Type B pancreatic cell (in vitro differentiated cells): ENCODE results near the gene XRCC4. TPM values are rescaled to one million over a fixed set of nuclear protein-coding genes. Genes with fewer than 3 reads are reported as not detected.

ENCODE experiments used
- DNase-seq: peaks from one replicate; pipeline ENCODE4 v3.0.0; 2021; ENCODE audit warnings: mixed read lengths; ENCODE audit not compliant: unreplicated experiment; ENCODE audit errors: extremely low spot score
- H3K27ac Mint-ChIP-seq: 2 replicates; pipeline ENCODE4 v1.8.0; 2021; ENCODE audit warnings: mild to moderate bottlenecking, mixed read lengths
- H3K27me3 Mint-ChIP-seq: 2 replicates; pipeline ENCODE4 v1.8.0; 2021; ENCODE audit warnings: mixed read lengths
- H3K36me3 Mint-ChIP-seq: 2 replicates; pipeline ENCODE4 v1.8.0; 2021; ENCODE audit warnings: mixed read lengths
- H3K4me1 Mint-ChIP-seq: one replicate; pipeline ENCODE4 v1.8.0; 2021; ENCODE audit warnings: mixed read lengths; ENCODE audit not compliant: unreplicated experiment
- H3K4me3 Mint-ChIP-seq: 2 replicates; pipeline ENCODE4 v1.8.0; 2021; ENCODE audit warnings: mild to moderate bottlenecking, mixed read lengths
- H3K9me3 Mint-ChIP-seq: 2 replicates; pipeline ENCODE4 v1.8.0; 2021; ENCODE audit warnings: mixed read lengths
- total RNA-seq: library from RNA; stranded (reverse); gene quantifications from 2 replicates; pipeline ENCODE4 v1.2.1, GENCODE V29; 2021; ENCODE audit warnings: low replicate concordance
- TF ChIP-seq, protein P1 (sequence below): fragments of 200-600 bp; sonication (generic); conservative IDR thresholded peaks from 2 replicates; pipeline ENCODE4 v1.5.0; 2021; ENCODE audit warnings: antibody characterized with exemption, mild to moderate bottlenecking

XRCC4 gene
- total RNA-seq, 1 donor from 2014 or later, result 7.4 TPM

DNA sequence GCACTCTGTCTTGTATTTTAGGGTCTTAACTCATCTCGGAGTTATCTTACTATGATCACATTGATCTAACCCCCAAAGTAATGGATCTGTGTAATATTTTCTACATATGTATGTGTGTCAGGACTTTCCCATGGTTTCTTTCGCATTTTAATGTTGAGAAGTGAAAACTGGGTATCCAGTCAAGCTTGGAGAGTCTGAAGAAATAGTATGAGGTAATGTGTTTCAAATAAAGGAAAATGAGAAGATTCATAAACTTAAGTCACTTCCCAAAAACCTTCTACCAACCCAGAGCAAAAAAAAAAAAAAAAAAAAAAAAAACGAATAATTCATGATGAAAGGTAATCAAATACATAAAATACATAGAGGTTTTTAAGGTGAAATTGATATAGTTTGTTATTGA lies 206.4 kb downstream of the XRCC4 start:
- Mint-ChIP-seq H3K36me3 (no peaks in the 10 kb centered on the region), H3K27me3 (no peaks in the 10 kb centered on the region), H3K4me1 (peaks cover 13% of the 10 kb centered on the region), H3K27ac (no peak overlapping the region), H3K9me3 (no peaks in the 10 kb centered on the region), H3K4me3 (no peak overlapping the region)
- TF ChIP-seq, protein P1, sequence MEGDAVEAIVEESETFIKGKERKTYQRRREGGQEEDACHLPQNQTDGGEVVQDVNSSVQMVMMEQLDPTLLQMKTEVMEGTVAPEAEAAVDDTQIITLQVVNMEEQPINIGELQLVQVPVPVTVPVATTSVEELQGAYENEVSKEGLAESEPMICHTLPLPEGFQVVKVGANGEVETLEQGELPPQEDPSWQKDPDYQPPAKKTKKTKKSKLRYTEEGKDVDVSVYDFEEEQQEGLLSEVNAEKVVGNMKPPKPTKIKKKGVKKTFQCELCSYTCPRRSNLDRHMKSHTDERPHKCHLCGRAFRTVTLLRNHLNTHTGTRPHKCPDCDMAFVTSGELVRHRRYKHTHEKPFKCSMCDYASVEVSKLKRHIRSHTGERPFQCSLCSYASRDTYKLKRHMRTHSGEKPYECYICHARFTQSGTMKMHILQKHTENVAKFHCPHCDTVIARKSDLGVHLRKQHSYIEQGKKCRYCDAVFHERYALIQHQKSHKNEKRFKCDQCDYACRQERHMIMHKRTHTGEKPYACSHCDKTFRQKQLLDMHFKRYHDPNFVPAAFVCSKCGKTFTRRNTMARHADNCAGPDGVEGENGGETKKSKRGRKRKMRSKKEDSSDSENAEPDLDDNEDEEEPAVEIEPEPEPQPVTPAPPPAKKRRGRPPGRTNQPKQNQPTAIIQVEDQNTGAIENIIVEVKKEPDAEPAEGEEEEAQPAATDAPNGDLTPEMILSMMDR, result no peak
- no peak for DNase-seq

DNA sequence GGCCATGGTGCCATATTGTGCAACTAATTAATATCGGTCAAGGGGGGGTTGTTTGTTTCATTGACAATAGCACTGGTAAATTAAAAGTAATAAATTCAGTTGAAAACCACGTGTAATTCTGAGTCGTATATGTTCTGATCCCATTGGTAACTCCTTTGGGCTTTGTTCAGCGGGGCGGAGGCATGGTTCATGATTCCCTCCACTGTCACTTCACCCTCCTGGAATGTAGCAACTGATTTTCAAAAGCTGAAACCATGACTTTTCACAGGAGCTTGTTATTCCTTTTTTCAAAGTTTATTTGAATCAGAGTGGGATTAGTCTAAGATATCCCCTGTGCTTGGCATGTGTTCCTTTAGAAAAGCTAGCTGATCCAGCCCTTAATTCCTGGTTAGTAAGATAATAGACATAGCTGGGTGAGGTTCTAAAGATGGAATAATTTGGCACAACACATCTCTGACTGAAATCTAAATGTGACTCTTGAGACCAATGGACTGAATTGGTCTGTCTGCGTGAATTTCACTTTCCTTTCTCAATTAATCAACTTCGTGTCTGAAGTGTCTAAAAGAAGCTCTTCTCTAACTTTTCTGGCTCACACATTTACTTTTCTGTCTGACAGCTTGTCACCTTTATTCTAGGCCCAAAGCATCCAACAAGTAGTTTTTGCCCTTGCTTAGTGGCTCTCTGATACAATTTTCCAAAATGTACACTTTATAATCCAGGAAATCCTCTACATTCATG lies 208.5 kb downstream of the XRCC4 start:
- DNase-seq, result no peak
- no peaks in the 10 kb centered on the region for H3K9me3 Mint-ChIP-seq
- H3K27me3 Mint-ChIP-seq, result no peaks in the 10 kb centered on the region
- no peak overlapping the region for H3K27ac Mint-ChIP-seq
- TF ChIP-seq, protein P1, result no peak
- no peaks in the 10 kb centered on the region for H3K36me3 Mint-ChIP-seq
- H3K4me1 Mint-ChIP-seq, result peaks cover 11% of the 10 kb centered on the region
- H3K4me3 Mint-ChIP-seq, result no peak overlapping the region

DNA sequence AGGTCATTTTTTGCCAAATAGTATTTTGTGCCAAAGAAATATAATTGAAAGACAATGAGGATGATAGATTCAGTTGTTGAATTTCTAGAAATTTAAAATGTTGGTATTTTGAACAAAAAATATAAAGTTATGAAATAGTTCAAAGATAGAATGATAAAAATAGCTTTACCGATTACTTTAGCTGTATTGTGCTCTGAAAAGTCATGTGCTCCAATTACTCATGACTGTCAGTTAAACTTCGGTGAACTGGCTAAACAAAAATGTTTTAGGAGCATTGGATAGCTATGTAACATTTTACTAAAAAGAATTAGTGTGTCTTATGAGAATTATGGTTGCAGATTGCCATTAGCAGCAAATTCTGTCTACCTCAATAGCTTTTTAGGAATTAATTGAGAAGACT lies 216.9 kb downstream of the XRCC4 start:
- Mint-ChIP-seq H3K36me3 (no peaks in the 10 kb centered on the region), H3K9me3 (peaks cover 2% of the 10 kb centered on the region), H3K4me3 (no peak overlapping the region), H3K27ac (no peak overlapping the region), H3K27me3 (no peaks in the 10 kb centered on the region), H3K4me1 (no peaks in the 10 kb centered on the region)
- no peak for DNase-seq
- TF ChIP-seq, protein P1, result no peak

DNA sequence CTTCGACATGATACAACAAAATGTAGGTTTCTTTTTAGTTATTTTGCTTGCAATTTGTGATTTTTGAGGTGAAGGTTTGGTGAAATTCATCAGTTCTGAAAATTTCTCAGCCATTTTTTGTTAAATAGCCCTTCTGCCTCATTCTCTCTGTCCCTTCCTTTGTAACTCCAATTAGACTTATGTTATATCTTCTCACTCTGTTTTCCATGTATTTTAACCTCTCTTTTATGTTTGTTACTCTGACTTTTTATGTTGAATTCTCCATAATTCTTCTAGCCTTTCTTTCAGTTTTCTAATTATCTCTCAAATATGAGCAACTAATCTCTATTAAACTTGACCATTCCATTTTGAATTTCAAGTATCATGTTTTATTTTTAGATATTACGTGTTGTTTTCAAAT lies 222.0 kb downstream of the XRCC4 start:
- Mint-ChIP-seq H3K27ac (no peak overlapping the region), H3K4me3 (no peak overlapping the region), H3K4me1 (no peaks in the 10 kb centered on the region), H3K27me3 (no peaks in the 10 kb centered on the region), H3K36me3 (peaks cover 3% of the 10 kb centered on the region), H3K9me3 (peaks cover 6% of the 10 kb centered on the region)
- TF ChIP-seq, protein P1, result no peak
- DNase-seq, result no peak

DNA sequence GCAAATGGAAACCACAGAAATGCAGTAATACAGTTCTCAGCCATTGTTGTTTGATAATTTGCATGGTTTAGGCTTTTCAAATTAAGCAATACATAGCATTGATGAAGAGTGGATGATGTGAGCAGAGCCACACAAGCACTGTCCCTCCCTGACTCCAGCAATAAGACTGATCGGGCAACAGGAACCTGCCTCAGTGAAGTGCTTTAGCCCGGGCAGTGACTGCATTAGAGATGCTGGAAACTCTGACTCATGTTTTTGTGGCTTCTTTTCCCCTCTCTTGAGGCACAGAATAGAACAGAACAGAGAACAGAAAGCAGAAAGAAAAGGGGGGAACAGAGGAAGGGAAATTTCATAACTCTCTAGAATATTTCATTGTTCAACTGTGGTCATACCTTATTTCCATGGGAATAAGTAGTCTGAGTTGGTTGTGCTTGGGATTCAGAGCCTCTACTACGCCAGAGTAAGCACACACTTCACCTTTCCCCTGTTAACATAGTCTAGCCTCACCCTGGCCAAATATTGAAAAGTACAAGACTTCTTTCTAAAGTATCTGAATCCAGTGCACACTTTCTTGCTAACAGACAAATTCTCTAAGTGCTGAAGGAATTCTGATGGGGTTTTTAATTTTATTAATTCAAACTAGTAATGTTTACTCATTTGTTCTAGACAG lies 229.4 kb downstream of the XRCC4 start:
- DNase-seq, result no peak
- H3K4me3 Mint-ChIP-seq, result no peak overlapping the region
- TF ChIP-seq, protein P1, result no peak
- no peaks in the 10 kb centered on the region for H3K9me3 Mint-ChIP-seq
- H3K4me1 Mint-ChIP-seq, result no peaks in the 10 kb centered on the region
- H3K36me3 Mint-ChIP-seq, result no peaks in the 10 kb centered on the region
- H3K27me3 Mint-ChIP-seq, result no peaks in the 10 kb centered on the region
- no peak overlapping the region for H3K27ac Mint-ChIP-seq
